Gastroesophageal sphincter (tissue), 3 donors: ENCODE data around the gene IFNA1.

Experiments used
- POLR2AphosphoS5 ChIP-seq: sonication (generic); formaldehyde crosslinking; IDR thresholded peaks from one replicate; pipeline ENCODE4 v1.6.1; 2017; ENCODE audit warnings: antibody characterized with exemption
- TF ChIP-seq, protein P1 (sequence below), 4 experiments: fragments of 200-600 bp in 2 of 4; fragments of 450-650 bp in 2 of 4; sonication (generic) in 1 of 4; IDR thresholded peaks; one replicate each; pipeline ENCODE4 v1.5.1; 2017 to 2019; ENCODE audit warnings: antibody characterized with exemption in 4 of 4, mild to moderate bottlenecking in 2 of 4, moderate library complexity in 2 of 4

DNA sequence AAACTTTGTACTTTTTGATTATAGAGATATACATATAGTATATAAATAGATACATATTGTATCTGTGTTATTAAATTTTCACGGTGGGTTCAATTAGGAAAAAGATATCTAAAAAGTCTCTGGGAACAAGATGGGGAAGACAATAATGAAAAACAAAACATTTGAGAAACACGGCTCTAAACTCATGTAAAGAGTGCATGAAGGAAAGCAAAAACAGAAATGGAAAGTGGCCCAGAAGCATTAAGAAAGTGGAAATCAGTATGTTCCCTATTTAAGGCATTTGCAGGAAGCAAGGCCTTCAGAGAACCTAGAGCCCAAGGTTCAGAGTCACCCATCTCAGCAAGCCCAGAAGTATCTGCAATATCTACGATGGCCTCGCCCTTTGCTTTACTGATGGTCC is at the start of gene IFNA1:
- no peak for TF ChIP-seq POLR2AphosphoS5
- TF ChIP-seq, protein P1, sequence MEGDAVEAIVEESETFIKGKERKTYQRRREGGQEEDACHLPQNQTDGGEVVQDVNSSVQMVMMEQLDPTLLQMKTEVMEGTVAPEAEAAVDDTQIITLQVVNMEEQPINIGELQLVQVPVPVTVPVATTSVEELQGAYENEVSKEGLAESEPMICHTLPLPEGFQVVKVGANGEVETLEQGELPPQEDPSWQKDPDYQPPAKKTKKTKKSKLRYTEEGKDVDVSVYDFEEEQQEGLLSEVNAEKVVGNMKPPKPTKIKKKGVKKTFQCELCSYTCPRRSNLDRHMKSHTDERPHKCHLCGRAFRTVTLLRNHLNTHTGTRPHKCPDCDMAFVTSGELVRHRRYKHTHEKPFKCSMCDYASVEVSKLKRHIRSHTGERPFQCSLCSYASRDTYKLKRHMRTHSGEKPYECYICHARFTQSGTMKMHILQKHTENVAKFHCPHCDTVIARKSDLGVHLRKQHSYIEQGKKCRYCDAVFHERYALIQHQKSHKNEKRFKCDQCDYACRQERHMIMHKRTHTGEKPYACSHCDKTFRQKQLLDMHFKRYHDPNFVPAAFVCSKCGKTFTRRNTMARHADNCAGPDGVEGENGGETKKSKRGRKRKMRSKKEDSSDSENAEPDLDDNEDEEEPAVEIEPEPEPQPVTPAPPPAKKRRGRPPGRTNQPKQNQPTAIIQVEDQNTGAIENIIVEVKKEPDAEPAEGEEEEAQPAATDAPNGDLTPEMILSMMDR (IDR thresholded peaks at IDR 0.05): no peak
